Fibroblast of the conjunctiva (primary cell): Measurements from ENCODE around the gene NUBP2.

Source experiments
- DNase-seq: peaks from one replicate; pipeline ENCODE4 v3.0.0-alpha.2; 2010; ENCODE audit warnings: low read depth

Gene NUBP2

DNA sequence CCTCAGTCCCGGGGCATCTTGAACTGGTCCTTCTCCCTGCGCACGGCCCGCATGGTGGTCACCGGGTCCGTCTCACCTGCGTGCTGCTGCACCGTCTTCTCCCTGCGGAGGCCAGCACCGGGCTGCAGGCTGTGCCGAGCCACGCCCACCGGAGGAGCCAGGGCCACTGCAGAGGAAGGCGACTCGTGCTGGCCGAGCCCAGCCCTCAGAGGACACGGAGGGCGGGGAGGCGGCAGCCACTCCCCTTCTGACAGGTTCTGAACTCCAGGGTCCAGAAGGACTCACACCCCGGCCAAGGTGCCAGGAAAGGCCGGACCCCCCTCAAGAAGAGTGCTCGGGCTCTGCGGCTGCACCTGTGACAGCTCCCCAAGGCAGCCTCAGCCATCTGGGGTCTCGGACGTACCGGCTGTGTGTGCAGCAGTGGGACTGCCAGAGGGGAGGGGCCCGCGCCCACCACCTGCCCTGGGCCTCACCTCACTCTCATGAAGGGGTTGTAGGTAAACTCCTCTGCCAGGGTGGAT, 26.6 kb downstream of the NUBP2 start:
- DNase-seq = no peak

- no peak for DNase-seq
These were observed 27.3 kb downstream of the NUBP2 start for GRCh38 chr16:1810106-1810505.

- DNase-seq = no peak
These were observed 27.8 kb downstream of the NUBP2 start for GRCh38 chr16:1810536-1810935.

DNA sequence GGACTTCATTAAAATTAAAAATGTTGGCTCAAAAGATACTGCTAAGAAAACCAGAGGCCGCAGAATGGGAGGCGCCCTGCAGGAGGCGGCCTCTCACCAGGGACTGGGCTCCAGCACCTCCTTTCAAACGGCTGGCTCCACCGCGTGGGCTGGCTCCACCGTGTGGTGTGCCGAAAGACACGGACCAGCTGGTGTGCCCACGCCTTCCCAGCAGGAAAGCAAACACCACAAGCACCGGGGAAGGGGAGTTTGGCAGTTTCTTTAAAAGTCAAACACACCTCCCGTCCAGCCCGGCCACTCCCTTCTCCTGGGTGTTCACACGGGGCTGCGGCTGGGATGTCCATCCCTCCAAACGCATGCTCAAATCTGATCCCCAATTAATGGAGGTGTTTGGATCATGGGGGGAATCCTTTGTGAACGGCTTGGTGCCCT, 30.0 kb downstream of the NUBP2 start:
- DNase-seq = peak; percentile 43

GRCh38 chr16:1815461-1815860, 32.7 kb downstream of the NUBP2 start:
- no peak for DNase-seq

DNA sequence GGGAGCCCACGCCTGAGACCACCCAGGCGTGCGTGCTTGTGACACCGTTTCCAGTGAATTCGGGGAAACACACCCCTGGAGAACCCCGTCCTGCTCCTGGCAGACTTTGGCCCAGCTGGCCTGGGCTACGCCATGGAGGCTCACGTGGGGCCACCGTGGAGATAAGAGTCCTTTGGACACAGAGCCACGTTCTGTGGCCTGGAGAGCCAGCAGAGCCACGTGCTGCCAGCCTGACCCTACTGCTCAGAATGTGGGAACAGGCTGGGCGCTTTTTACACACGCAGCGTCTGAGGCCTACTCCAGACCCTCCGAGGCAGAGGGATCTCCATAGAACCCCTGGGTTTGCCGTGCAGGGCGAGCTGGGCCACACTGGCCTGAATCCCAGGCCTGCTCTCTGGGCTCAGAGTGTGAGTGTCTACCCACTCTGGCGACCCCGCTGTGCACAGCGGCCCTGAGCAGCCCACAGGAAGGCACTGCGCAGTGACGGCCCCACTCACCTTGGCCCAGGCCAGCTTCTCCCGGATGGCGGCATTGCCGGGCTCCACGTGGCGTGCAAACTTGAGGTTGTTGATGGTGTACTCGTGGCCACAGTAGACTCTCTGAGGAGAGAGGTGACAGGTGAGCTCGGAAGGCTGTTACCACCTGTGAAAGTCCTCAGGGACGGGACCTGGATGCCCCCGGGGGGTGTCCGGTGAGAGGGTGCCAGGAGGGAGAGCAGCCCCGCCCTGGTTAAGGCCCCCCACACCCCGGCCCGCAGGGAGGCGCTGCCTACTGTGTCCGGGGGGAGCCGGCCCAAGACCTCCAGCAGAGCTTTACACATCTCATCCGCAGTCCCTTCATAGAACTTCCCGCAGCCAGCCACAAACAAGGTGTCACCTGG, 33.9 kb downstream of the NUBP2 start:
- DNase-seq = no peak

GRCh38 chr16:1817276-1817589, 34.5 kb downstream of the NUBP2 start:
- DNase-seq = no peak

GRCh38 chr16:1817716-1818115, 35.0 kb downstream of the NUBP2 start:
- DNase-seq = no peak

- no peak for DNase-seq
These were observed 35.6 kb downstream of the NUBP2 start for GRCh38 chr16:1818204-1818872.

- DNase-seq = no peak
These were observed 36.2 kb downstream of the NUBP2 start for GRCh38 chr16:1818873-1819525.

- DNase-seq = no peak
These were observed 36.9 kb downstream of the NUBP2 start for GRCh38 chr16:1819611-1820010.

DNA sequence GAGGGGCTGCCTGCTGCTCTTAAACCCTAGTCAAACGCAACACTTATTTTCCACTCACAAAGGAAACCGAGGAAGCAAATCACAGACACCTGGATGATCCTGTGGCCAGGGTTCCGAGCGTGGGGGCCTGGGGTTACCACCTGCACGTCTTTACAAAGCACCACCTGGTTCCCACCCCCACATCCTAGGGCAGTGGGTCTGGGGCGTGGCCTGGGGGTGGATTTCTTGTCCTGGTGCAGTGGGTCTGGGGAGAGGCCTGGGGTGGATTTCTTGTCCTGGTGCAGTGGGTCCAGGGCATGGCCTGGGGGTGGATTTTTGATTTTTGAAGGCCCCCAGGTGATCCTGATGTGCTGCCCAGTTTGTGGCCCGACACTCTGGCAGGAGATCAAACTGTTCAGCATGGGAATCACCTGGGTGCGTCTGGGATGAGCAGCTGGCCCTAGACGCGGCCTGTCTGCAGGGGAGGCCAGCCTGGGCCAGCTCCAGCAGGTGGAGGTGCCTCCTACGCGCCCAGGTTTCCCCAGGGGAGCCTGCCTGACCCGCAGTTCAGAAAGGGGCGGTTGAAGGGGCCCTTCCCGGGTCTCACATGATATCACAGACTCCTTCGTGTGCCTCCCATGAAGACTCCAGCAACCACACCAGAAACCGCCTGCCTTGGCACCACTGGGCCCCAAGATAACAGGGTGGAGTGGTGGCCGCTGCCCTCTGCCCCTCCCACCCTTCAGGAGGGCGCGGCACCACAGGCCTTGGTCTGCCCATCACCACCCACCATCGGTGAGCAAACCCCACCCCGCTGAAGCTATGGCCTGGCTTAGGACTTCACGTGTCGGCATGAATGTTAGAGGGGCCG, 37.6 kb downstream of the NUBP2 start:
- no peak for DNase-seq

DNA sequence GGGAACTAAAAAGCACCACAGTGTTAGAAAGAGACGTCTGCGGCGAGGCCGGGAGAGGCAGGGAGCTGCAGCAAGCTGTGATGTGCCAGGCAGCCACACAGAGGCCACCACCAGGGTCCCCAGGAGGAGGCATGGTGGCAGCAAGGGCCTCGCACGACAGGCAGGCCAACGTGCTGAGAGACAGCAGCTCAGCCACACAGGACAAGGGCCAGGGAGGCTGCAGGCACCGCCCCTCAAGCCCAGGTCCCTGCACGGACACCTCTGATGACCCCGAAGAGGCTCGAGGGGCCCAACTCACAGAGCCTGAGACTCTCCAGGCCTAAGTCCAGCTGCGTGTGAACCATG, 38.2 kb downstream of the NUBP2 start:
- DNase-seq = no peak

GRCh38 chr16:1821861-1822611, 39.3 kb downstream of the NUBP2 start:
- no peak for DNase-seq

- DNase-seq = no peak
These were observed 40.0 kb downstream of the NUBP2 start for GRCh38 chr16:1822801-1823200.

- peak; percentile 16 for DNase-seq
These were observed 41.1 kb downstream of the NUBP2 start for GRCh38 chr16:1823821-1824220.

- DNase-seq = no peak
These were observed 42.7 kb downstream of the NUBP2 start for GRCh38 chr16:1825381-1825863.

DNA sequence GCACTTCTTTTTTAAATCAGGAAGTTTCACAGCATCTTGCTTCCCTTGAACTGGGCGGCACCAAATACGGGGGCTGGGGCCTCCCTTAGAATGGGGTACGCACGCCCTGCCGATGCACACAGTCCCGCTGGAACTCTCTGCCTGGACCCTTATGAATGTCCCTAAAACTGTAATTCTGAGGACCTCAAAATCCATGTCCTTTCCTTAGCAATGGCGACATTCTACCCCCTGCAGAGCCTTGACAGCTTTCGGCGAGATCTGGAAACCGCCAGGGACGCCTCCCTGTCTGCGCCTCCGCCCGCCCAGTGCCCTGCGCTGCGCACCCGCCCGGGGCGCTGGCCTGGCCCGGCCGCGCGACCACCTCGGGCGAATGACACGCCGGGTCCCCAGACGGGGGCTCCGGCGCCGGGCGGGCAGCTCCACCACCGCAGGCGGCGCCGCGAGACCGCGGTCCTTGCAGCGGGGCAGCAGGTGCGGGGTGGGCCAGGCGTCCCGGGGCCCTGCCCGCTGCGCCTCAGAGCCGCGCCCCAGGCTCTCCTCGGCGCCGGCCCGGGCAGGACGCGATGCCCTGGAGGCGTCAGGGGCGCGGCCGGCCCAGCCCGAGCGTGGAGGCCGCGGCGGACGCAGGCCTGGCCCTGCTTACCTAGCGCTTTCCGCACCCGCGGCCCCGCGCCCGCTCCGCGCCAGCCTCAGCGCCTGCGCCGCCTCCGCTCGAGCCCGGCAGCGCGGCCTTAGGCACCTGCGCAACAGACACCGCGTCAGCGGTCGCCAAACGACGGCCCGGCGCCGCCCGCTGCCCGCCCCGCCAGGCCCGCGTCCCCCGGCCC, 43.3 kb downstream of the NUBP2 start:
- no peak for DNase-seq

GRCh38 chr16:1826691-1827573, 44.2 kb downstream of the NUBP2 start, which contains the start of the genes FAHD1 and HAGH:
Gene FAHD1 (plus strand): TSS chr16:1827206. CDS start chr16:1827239, 33 bp downstream.
Gene HAGH (minus strand): TSS chr16:1826825. CDS start chr16:1826787, 38 bp downstream.
- DNase-seq = peak; percentile 87
